Measurements from ENCODE around the gene NSD1. TPM values are rescaled to one million over a fixed set of nuclear protein-coding genes. Genes with fewer than 3 reads are reported as not detected.
A peak's percentile ranks its signal among the peaks of the same experiment; 100 is the strongest.

Gene NSD1
- total RNA-seq, 1 experiment from 2014 or later = 62.2 TPM

DNA sequence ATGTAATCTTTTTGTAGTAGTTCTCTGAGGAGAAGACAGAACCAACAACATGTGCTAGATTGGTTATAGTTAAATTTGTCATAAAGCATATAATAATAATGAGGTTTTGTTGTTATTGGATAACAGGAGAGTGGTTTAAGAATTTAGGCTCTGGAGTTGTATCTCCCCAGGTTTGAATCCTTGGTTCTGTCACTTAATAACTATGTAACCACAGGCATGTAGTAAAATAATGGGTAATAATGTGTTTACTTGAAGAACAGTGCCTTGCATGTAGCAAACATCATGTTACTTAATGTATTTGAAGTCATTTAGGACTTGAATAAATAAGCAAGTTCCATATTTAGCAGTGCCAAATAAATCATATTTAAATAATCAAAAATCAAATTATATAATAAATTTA is 55.8 kb downstream of the NSD1 start:
- CTCF ChIA-PET = no interaction called here
- peaks cover 34% of the 10 kb centered on the region for H3K79me2 ChIP-seq (ENCODE audit: low read depth)
- no peak for TF ChIP-seq EZH2 (IDR thresholded peaks at IDR 0.05; ENCODE audit: low read depth)
- TF ChIP-seq, protein P1, sequence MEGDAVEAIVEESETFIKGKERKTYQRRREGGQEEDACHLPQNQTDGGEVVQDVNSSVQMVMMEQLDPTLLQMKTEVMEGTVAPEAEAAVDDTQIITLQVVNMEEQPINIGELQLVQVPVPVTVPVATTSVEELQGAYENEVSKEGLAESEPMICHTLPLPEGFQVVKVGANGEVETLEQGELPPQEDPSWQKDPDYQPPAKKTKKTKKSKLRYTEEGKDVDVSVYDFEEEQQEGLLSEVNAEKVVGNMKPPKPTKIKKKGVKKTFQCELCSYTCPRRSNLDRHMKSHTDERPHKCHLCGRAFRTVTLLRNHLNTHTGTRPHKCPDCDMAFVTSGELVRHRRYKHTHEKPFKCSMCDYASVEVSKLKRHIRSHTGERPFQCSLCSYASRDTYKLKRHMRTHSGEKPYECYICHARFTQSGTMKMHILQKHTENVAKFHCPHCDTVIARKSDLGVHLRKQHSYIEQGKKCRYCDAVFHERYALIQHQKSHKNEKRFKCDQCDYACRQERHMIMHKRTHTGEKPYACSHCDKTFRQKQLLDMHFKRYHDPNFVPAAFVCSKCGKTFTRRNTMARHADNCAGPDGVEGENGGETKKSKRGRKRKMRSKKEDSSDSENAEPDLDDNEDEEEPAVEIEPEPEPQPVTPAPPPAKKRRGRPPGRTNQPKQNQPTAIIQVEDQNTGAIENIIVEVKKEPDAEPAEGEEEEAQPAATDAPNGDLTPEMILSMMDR (conservative IDR thresholded peaks at IDR 0.05) = no peak

DNA sequence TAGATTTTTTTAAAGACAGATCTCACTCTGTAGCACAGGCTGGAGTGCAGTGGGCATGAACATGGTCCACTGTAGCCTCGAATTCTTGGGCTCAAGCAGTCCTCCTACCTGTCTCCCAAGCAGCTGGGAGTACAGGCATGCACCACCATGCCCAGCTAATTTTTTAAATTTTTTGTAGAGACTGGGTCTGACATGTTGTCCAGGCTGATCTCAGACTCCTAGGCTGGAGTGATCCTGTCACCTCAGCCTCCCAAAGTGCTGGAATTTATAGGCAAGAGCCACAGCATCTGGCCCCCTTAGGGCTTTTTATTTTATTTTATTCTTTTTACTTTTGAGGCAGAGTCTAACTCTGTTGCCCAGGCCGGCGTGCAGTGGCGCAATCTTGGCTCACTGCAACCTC is 56.4 kb downstream of the NSD1 start:
- H3K9me2 ChIP-seq (ENCODE audit: insufficient read depth) = no peaks in the 10 kb centered on the region
- H3K27ac ChIP-seq = no peak overlapping the region
- no peak overlapping the region for H3K4me2 ChIP-seq
- no peak for DNase-seq
- CTCF ChIA-PET = no interaction called here
- no peaks in the 10 kb centered on the region for H3K9me3 ChIP-seq (ENCODE audit: insufficient read depth, low read depth)
- H3K4me3 ChIP-seq = no peak overlapping the region
- H3F3A ChIP-seq (ENCODE audit: insufficient read depth, low read depth) = peaks cover 16% of the 10 kb centered on the region
- 0 out of 2 replicates have a peak, but pooled peaks cover 8% of the 10 kb centered on the region for H4K20me1 ChIP-seq (ENCODE audit: insufficient read depth)
- H3K27me3 ChIP-seq (ENCODE audit: insufficient read depth, low read depth) = no peaks in the 10 kb centered on the region
- H3K4me1 ChIP-seq (replicated peaks; ENCODE audit: insufficient read depth) = peaks cover 12% of the 10 kb centered on the region
- TF ChIP-seq EZH2 (IDR thresholded peaks at IDR 0.05; ENCODE audit: low read depth) = no peak
- TF ChIP-seq, protein P1 (conservative IDR thresholded peaks at IDR 0.05) = no peak
- no TSS peak for BruUV-seq (replicated peaks)
- peaks cover 34% of the 10 kb centered on the region for H3K79me2 ChIP-seq (ENCODE audit: low read depth)
- POLR2A ChIA-PET (ENCODE audit: unreplicated experiment) = no interaction called here
- H2AFZ ChIP-seq = no peak overlapping the region
- H3K36me3 ChIP-seq (ENCODE audit: low read depth) = no peaks in the 10 kb centered on the region
- intact Hi-C loops (cut with micrococcal nuclease; ENCODE audit: unreplicated experiment) = no loop called here

More for the DNA sequence above, 55.8 kb downstream of the NSD1 start:
- no peak overlapping the region for H3K27ac ChIP-seq
- no peak overlapping the region for H3K4me2 ChIP-seq
- H3K27me3 ChIP-seq (ENCODE audit: insufficient read depth, low read depth) = no peaks in the 10 kb centered on the region
- peaks cover 12% of the 10 kb centered on the region for H3K4me1 ChIP-seq (replicated peaks; ENCODE audit: insufficient read depth)
- no TSS peak for BruUV-seq (replicated peaks)
- no peaks in the 10 kb centered on the region for H3K9me3 ChIP-seq (ENCODE audit: insufficient read depth, low read depth)
- POLR2A ChIA-PET (ENCODE audit: unreplicated experiment) = no interaction called here
- no peak overlapping the region for H2AFZ ChIP-seq
- no peaks in the 10 kb centered on the region for H3K9me2 ChIP-seq (ENCODE audit: insufficient read depth)
- intact Hi-C loops (cut with micrococcal nuclease; ENCODE audit: unreplicated experiment) = no loop called here
- H3K36me3 ChIP-seq (ENCODE audit: low read depth) = no peaks in the 10 kb centered on the region
- H4K20me1 ChIP-seq (ENCODE audit: insufficient read depth) = 0 out of 2 replicates have a peak, but pooled peaks cover 8% of the 10 kb centered on the region
- DNase-seq = no peak
- H3F3A ChIP-seq (ENCODE audit: insufficient read depth, low read depth) = peaks cover 16% of the 10 kb centered on the region
- no peak overlapping the region for H3K4me3 ChIP-seq

DNA sequence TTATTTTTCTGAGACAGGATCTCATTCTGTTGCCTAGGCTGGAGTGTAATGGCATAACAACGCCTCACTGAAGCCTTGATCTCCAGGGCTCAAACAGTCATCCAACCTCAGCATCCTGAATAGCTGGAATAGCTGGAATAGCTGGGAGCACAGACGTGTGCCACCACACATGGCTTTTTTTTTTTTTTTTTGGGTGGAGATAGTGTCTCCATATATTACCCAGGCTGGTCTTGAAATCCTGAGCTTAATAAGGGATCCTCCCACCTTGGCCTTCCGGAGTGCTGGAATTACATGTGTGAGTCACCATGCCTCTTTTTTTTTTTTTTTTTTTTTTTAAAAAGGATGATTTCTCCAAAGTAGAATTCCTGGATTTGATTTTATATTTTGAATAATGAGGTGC is 60.7 kb downstream of the NSD1 start:
- no peak overlapping the region for H2AFZ ChIP-seq
- POLR2A ChIA-PET (ENCODE audit: unreplicated experiment) = interaction anchor here (0.6 to 0.7 kb wide), 9 partner anchors 105 to 1010 kb away, joined by 3 to 36 read pairs (median 9); partner anchors contain the start of gene TMED9

More for the DNA sequence above, 60.7 kb downstream of the NSD1 start:
- Histone ChIP-seq H3K79me2 (ENCODE audit: low read depth) (peaks cover 14% of the 10 kb centered on the region), H3K27ac (no peak overlapping the region), H3K4me3 (no peak overlapping the region), H4K20me1 (ENCODE audit: insufficient read depth) (peaks cover 5% of the 10 kb centered on the region; the same call in 1 of the 2 replicates), H3K36me3 (ENCODE audit: low read depth) (no peaks in the 10 kb centered on the region), H3F3A (ENCODE audit: insufficient read depth, low read depth) (peaks cover 12% of the 10 kb centered on the region), H3K4me2 (no peak overlapping the region), H3K4me1 (replicated peaks; ENCODE audit: insufficient read depth) (peaks cover 12% of the 10 kb centered on the region), H3K27me3 (ENCODE audit: insufficient read depth, low read depth) (no peaks in the 10 kb centered on the region), H3K9me2 (ENCODE audit: insufficient read depth) (no peaks in the 10 kb centered on the region), H3K9me3 (ENCODE audit: insufficient read depth, low read depth) (no peaks in the 10 kb centered on the region)
- CTCF ChIA-PET = interaction anchor here (0.5 to 0.7 kb wide), 5 partner anchors 21 to 534 kb away, joined by 3 to 7 read pairs (median 4); no protein-coding TSS in a partner anchor
- TF ChIP-seq, protein P1 (conservative IDR thresholded peaks at IDR 0.05) = no peak
- TF ChIP-seq EZH2 (IDR thresholded peaks at IDR 0.05; ENCODE audit: low read depth) = no peak
- no TSS peak for BruUV-seq (replicated peaks)
- intact Hi-C loops (cut with micrococcal nuclease; ENCODE audit: unreplicated experiment) = no loop called here
- peak; percentile 72 to 90 for DNase-seq
